22Rv1 (cell line): ENCODE data around the gene GBE1.

Experiments
- ZFX ChIP-seq: fragments of 450-650 bp; IDR thresholded peaks from 2 replicates; pipeline ENCODE4 v1.6.1; 2017; ENCODE audit warnings: antibody characterized with exemption, borderline replicate concordance
- TF ChIP-seq, protein P1 (sequence below): fragments of 450-650 bp; IDR thresholded peaks from 2 replicates; pipeline ENCODE4 v1.5.1; 2017; ENCODE audit warnings: mild to moderate bottlenecking

DNA sequence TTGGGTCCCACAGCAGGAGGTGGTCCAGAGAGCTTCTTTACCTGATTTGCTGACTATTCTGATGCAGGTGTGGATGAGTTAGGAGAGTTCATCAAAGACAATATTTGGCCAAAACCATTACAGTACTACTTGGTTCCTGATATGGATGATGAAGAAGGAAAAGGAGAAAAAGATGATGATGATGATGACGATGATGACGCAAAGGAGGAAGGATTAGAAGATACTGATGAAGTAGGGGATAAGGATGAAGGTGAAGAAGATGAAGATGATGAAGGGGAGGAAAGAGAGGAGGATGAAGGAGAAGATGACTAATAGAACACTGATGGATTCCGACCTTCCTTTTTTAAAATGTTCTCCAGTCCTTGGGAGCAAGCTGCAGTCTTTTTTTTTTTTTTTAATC, 148.7 kb downstream of the GBE1 start:
- TF ChIP-seq, protein P1, sequence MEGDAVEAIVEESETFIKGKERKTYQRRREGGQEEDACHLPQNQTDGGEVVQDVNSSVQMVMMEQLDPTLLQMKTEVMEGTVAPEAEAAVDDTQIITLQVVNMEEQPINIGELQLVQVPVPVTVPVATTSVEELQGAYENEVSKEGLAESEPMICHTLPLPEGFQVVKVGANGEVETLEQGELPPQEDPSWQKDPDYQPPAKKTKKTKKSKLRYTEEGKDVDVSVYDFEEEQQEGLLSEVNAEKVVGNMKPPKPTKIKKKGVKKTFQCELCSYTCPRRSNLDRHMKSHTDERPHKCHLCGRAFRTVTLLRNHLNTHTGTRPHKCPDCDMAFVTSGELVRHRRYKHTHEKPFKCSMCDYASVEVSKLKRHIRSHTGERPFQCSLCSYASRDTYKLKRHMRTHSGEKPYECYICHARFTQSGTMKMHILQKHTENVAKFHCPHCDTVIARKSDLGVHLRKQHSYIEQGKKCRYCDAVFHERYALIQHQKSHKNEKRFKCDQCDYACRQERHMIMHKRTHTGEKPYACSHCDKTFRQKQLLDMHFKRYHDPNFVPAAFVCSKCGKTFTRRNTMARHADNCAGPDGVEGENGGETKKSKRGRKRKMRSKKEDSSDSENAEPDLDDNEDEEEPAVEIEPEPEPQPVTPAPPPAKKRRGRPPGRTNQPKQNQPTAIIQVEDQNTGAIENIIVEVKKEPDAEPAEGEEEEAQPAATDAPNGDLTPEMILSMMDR = no peak
- TF ChIP-seq ZFX = no peak
